Kidney (tissue), 14 donors: Measurements from ENCODE around the gene POLL. TPM values are rescaled to one million over a fixed set of nuclear protein-coding genes. Genes with fewer than 3 reads are reported as not detected.
"Not testable (repeated sequence)": the region's sequence is repeated elsewhere in the genome, so short reads cannot be mapped to it uniquely, and the experiment has no call there.

Source experiments
- DNase-seq, 5 donors: peaks; one replicate each; pipeline ENCODE4 v3.0.0-alpha.2; 2013 to 2020
- FAIRE-seq: peaks from 2 replicates; lab custom pipeline; 2012; peaks lifted over from hg19 to GRCh38; lab: Jason Lieb, UNC
- H3K27ac ChIP-seq, 2 donors: one replicate each; pipeline ENCODE4 v1.7.0; 2013; ENCODE audit warnings: low read depth in 2 of 2, low read length in 2 of 2, inconsistent platforms in 1 of 2
- H3K27me3 ChIP-seq: one replicate; pipeline ENCODE4 v1.7.1; 2013; ENCODE audit warnings: low read length, inconsistent platforms; ENCODE audit not compliant: control insufficient read depth, insufficient read depth
- H3K36me3 ChIP-seq, 3 donors: one replicate each; pipeline versions ENCODE4 v1.7.0 to v1.7.1; 2013; ENCODE audit warnings: low read length in 3 of 3, control low read depth in 1 of 3, inconsistent platforms in 1 of 3; ENCODE audit not compliant: insufficient read depth in 3 of 3, control insufficient read depth in 2 of 3
- H3K4me1 ChIP-seq, 3 donors: one replicate each; pipeline versions ENCODE4 v1.7.0 to v1.7.1; 2013; ENCODE audit warnings: low read length in 3 of 3, inconsistent platforms in 1 of 3, low read depth in 1 of 3; ENCODE audit not compliant: control insufficient read depth in 2 of 3, insufficient read depth in 2 of 3
- H3K4me3 ChIP-seq, 3 donors: one replicate each; pipeline versions ENCODE4 v1.7.0 to v1.8.1; 2013; ENCODE audit warnings: low read length in 3 of 3, control low read depth in 1 of 3, inconsistent platforms in 1 of 3
- H3K9ac ChIP-seq, 3 donors: one replicate each; pipeline versions ENCODE4 v1.7.0 to v1.7.1; 2013; ENCODE audit warnings: low read length in 3 of 3, control low read depth in 1 of 3, inconsistent platforms in 1 of 3
- H3K9me3 ChIP-seq, 3 donors: one replicate each; pipeline versions ENCODE4 v1.7.0 to v1.7.1; 2013; ENCODE audit warnings: low read length in 3 of 3, control low read depth in 1 of 3, inconsistent platforms in 1 of 3; ENCODE audit not compliant: control insufficient read depth in 2 of 3, insufficient read depth in 1 of 3
- intact Hi-C: fragments of 100-400 bp; cut with DNase I; formaldehyde crosslinking; loops from one replicate; pipeline ENCODE4 v1.11.1; 2022
- polyA plus RNA-seq: library from polyadenylated mRNA; stranded (reverse); fragments of 350-450 nt; fragmentation: Illumina TruSeq; extraction: RNeasy Lipid Tissue Mini Kit (QIAGEN cat#74804); gene quantifications from one replicate; pipeline ENCODE4 v1.2.3, GENCODE V29; 2014; ENCODE audit warnings: low read depth, low replicate concordance; ENCODE audit not compliant: insufficient read depth
- total RNA-seq: library from RNA; stranded (reverse); fragmentation: NEBNext Ultra II Directional; extraction: Animal tissue kit (Norgen Biotek cat#: 25700); gene quantifications from one replicate; pipeline ENCODE4 v1.2.1, GENCODE V29; 2021
- TF ChIP-seq, protein P1 (sequence below): IDR thresholded peaks from 3 replicates; pipeline ENCODE4 v1.5.1; 2012; ENCODE audit warnings: mild to moderate bottlenecking, moderate library complexity, borderline replicate concordance; ENCODE audit not compliant: insufficient read depth; ENCODE audit errors: extremely low read depth
- donor health status: control.
- donor health status: control.
- donor health status: control.
- donor health status: control.
- donor health status: control.
- donor health status: DM: yes; HTN: yes; CAD: no.
- donor health status: Normal renal cell carcinoma (clear cell type).

POLL gene
- total and polyA plus RNA-seq, 2 donors from 2014 or later = 27.5 to 35.2 TPM

DNA sequence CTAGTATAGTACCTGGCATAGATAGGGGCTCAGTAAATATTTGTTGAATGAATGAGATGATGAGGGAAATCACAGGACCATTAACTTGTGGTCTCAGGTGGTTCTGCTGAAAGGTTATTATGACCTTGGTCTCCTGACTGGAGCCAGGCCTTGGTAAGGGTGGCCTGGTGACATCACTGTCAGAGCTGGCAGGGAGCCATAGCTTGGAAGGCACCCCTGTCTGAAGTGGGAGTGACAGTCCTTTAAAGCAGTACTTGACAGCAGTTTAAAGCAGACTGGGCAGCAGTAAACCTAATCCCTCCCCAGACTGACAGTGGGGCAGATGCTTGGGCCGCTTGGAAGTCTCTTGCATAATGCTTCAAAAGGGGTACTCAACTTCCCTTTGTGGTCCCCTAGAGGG is 13.5 kb upstream of the POLL start:
- TF ChIP-seq, protein P1, sequence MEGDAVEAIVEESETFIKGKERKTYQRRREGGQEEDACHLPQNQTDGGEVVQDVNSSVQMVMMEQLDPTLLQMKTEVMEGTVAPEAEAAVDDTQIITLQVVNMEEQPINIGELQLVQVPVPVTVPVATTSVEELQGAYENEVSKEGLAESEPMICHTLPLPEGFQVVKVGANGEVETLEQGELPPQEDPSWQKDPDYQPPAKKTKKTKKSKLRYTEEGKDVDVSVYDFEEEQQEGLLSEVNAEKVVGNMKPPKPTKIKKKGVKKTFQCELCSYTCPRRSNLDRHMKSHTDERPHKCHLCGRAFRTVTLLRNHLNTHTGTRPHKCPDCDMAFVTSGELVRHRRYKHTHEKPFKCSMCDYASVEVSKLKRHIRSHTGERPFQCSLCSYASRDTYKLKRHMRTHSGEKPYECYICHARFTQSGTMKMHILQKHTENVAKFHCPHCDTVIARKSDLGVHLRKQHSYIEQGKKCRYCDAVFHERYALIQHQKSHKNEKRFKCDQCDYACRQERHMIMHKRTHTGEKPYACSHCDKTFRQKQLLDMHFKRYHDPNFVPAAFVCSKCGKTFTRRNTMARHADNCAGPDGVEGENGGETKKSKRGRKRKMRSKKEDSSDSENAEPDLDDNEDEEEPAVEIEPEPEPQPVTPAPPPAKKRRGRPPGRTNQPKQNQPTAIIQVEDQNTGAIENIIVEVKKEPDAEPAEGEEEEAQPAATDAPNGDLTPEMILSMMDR = no peak
- peaks cover 0 to 10% (median 2%) of the 10 kb centered on the region in 3 donors for H3K36me3 ChIP-seq
- no peaks in the 10 kb centered on the region for H3K27me3 ChIP-seq
- intact Hi-C loops = loop anchor here (10.0 kb wide), 1 partner anchor 173 kb away; the partner anchor contains the start of gene FGF8
- H3K9ac ChIP-seq = no peak overlapping the region
- DNase-seq (peak in 1 of 5 donors; percentile 46), FAIRE-seq (no peak)
- no peaks in the 10 kb centered on the region for H3K4me1 ChIP-seq
- H3K4me3 ChIP-seq = no peak overlapping the region
- no peaks in the 10 kb centered on the region for H3K9me3 ChIP-seq
- no peak overlapping the region for H3K27ac ChIP-seq

DNA sequence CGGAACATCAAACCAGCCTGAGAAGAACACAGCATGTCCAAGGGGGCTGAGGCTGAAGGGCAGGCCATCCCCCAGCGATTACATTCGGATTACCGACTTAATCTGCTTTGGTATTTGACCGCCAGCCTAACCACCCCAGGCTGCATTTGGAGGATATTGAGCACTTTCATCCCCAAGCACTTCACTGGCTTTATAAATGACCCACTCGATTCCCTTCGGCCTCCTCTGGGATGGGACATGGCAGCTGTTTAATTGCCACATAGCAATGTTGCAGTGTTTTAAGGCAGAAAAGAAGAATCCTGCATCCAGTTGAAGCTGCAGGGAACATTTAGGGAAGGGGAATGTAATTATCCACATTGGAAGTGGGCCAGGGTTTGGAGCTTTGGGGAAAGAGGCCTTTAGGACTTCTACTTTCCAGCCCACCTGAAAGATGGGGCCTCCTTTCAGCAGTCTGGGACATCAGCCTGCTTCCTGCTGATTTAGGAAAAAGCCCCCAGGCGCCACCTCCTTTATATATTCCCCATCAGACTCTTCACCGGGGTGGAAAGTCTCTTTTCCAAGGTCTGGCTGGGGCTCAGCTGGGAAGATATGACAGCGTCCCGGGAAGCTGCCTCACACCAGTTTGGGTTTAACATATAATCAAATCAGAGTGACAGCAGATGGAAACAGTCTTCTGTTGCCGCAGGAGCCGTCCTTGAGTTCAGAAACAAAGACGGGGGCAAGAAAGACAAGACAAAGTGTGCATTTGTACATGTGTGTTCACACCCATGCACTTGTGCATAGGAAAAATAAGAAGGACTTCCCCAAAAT is 9.2 kb upstream of the POLL start:
- H3K9me3 ChIP-seq = no peaks in the 10 kb centered on the region
- H3K36me3 ChIP-seq = peaks cover 0 to 4% (median 2%) of the 10 kb centered on the region in 3 donors
- H3K4me1 ChIP-seq = peaks cover 0 to 4% (median 0%) of the 10 kb centered on the region in 3 donors
- H3K27ac ChIP-seq = no peak overlapping the region
- FAIRE-seq (no peak), DNase-seq (peak in 1 of 5 donors; percentile 18)
- TF ChIP-seq, protein P1 = no peak
- no peak overlapping the region for H3K4me3 ChIP-seq
- H3K9ac ChIP-seq = no peak overlapping the region
- H3K27me3 ChIP-seq = no peaks in the 10 kb centered on the region
- intact Hi-C loops = no loop called here

DNA sequence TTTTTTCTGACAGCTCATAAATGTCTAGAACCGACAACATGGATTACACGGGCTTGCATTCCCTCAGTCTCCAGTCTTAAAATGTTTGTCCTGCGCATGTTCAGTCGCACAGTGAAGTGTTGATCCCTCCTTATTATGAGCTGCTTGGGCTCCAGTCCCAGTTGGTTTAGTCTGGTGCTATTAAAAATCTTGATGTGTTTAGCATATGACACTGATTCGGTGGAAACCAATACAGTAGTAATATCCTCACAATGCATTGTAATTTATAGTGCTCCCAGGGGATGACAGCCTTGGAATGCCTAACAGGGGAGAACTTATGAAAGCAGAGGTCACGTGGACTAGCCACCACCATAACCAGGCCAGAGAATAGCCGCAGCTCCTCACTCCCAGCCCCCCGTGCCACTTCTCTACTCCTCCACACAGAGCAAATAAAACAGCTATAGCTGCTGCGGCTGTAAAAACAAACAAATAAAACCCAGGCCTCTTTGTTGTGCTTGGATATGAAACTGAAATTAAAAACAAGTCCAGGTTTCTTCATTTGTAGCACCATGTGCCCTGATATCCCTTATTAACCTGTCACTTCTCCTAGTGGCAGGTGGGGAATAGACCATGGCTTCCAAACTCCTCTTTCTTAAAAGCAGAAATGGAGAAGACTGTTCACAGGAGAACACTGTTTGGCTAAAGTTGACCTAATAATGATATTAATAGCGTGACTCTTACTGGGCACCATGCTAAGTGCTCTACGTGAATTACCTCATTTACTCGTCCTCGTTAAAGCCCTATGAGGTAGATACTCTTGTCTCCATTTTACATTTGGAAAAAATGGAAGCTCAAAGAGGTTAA is 7.8 kb upstream of the POLL start:
- H3K4me3 ChIP-seq = no peak overlapping the region
- intact Hi-C loops = no loop called here
- H3K36me3 ChIP-seq = no peaks in the 10 kb centered on the region
- H3K9ac ChIP-seq = no peak overlapping the region
- no peak for FAIRE-seq
- peaks cover 0 to 4% (median 0%) of the 10 kb centered on the region in 3 donors for H3K4me1 ChIP-seq
- no peak overlapping the region for H3K27ac ChIP-seq
- no peaks in the 10 kb centered on the region for H3K9me3 ChIP-seq
- no peaks in the 10 kb centered on the region for H3K27me3 ChIP-seq
- TF ChIP-seq, protein P1 = no peak
- peak in 3 of 5 donors; percentile 30 to 66 (median 38) for DNase-seq

DNA sequence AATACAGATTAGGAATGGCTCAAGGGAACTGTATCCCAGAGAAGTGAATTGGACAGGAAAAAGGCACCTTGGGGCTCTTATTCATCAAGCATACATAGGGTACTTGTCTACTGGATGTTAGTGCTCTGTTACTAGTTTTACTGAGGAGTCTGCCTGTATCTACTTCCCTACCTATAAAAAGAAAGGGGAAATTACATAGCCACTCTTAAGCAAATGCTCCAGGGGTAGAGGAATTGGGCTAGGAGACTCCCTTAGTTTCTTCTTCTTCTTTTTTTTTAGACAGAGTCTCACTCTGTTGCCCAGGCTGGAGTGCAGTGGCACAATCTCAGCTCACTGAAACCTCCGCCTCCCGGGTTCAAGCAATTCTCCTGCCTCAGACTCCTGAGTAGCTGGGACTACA is 5.3 kb upstream of the POLL start:
- H3K36me3 ChIP-seq, DNase-seq, H3K27ac ChIP-seq, H3K27me3 ChIP-seq, H3K9ac ChIP-seq, H3K4me1 ChIP-seq, H3K9me3 ChIP-seq, intact Hi-C loops, FAIRE-seq, H3K4me3 ChIP-seq: not testable (repeated sequence)
